HepG2 (cell line): Measurements from ENCODE around the gene FAM222A. TPM values are rescaled to one million over a fixed set of nuclear protein-coding genes. Genes with fewer than 3 reads are reported as not detected.
A peak's percentile ranks its signal among the peaks of the same experiment; 100 is the strongest.

ENCODE experiments used
- BCL3 ChIP-seq: sonication (generic); formaldehyde crosslinking; IDR thresholded peaks from 2 replicates; pipeline ENCODE4 v1.5.1; 2020; ENCODE audit warnings: mild to moderate bottlenecking, missing genetic modification reagents, moderate library complexity
- CENPT ChIP-seq: sonication (generic); formaldehyde crosslinking; IDR thresholded peaks from 2 replicates; pipeline ENCODE4 v1.8.0; 2022; ENCODE audit warnings: low read depth, mild to moderate bottlenecking, moderate library complexity, missing genetic modification reagents
- DR1 ChIP-seq: sonication (generic); formaldehyde crosslinking; IDR thresholded peaks from 2 replicates; pipeline ENCODE4 v1.8.0; 2021; ENCODE audit warnings: mild to moderate bottlenecking, missing genetic modification reagents, inconsistent platforms
- HNRNPL ChIP-seq: fragments of 200-400 bp; formaldehyde crosslinking; IDR thresholded peaks from 2 replicates; pipeline ENCODE4 v1.6.1; 2017; ENCODE audit warnings: mild to moderate bottlenecking, low read depth, low read length
- ISX ChIP-seq: sonication (generic); formaldehyde crosslinking; conservative IDR thresholded peaks from 2 replicates; pipeline ENCODE4 v1.5.0; 2020; ENCODE audit warnings: missing genetic modification reagents
- NBN ChIP-seq: fragments of 450-650 bp; conservative IDR thresholded peaks from 2 replicates; pipeline ENCODE4 v1.6.1; 2017
- NR2F1 ChIP-seq, 2 experiments: fragments of 450-650 bp in 1 of 2; formaldehyde crosslinking in 1 of 2; IDR thresholded peaks; 2 replicates each; pipeline versions ENCODE4 v1.5.0 to v1.6.1; 2016 to 2020; ENCODE audit warnings: mild to moderate bottlenecking in 1 of 2, missing compliant biosample characterization in 1 of 2, missing genetic modification reagents in 1 of 2, moderate library complexity in 1 of 2
- SETDB1 ChIP-seq: sonication (generic); formaldehyde crosslinking; IDR thresholded peaks from 2 replicates; pipeline ENCODE4 v1.5.1; 2020; ENCODE audit warnings: missing genetic modification reagents, mild to moderate bottlenecking, borderline replicate concordance
- SMARCE1 ChIP-seq: fragments of 450-650 bp; IDR thresholded peaks from 2 replicates; pipeline ENCODE4 v1.6.1; 2017; ENCODE audit warnings: borderline replicate concordance
- ZHX2 ChIP-seq, 2 experiments: sonication (generic) in 1 of 2; formaldehyde crosslinking in 1 of 2; IDR thresholded peaks; 2 replicates each; pipeline versions ENCODE4 v1.6.1 to v1.9.0; 2014 to 2022; ENCODE audit warnings: antibody characterized with exemption in 1 of 2, borderline replicate concordance in 1 of 2, inconsistent platforms in 1 of 2, low read depth in 1 of 2, missing genetic modification reagents in 1 of 2
- ZNF546 ChIP-seq: sonication (generic); formaldehyde crosslinking; conservative IDR thresholded peaks from 2 replicates; pipeline ENCODE4 v1.8.1; 2023; ENCODE audit warnings: mild to moderate bottlenecking, missing genetic modification reagents
- ZSCAN21 ChIP-seq: sonication (generic); formaldehyde crosslinking; IDR thresholded peaks from 2 replicates; pipeline ENCODE4 v1.8.0; 2022; ENCODE audit warnings: mild to moderate bottlenecking, missing genetic modification reagents, moderate library complexity, borderline replicate concordance
- polyA plus RNA-seq, 8 experiments: library from polyadenylated mRNA; depleted of rRNA in 3 of 8; stranded (reverse) in 7 of 8; unstranded in 1 of 8; fragments of >200 nt; fragmentation: Illumina TruSeq in 4 of 8; extraction: Trizol in 4 of 8; gene quantifications; 2 replicates each; pipeline versions ENCODE4 v1.2.1 to v1.2.3, GENCODE V29; 2011 to 2016; ENCODE audit warnings: low read depth in 4 of 8, missing spikeins in 1 of 8, mixed read lengths in 1 of 8; ENCODE audit not compliant: insufficient read depth in 1 of 8
- total RNA-seq, 5 experiments: library from RNA; depleted of rRNA; stranded (reverse); fragments of >200 nt; fragmentation: Illumina TruSeq; extraction: Trizol; gene quantifications; 2 replicates each; pipeline ENCODE4 v1.2.3, GENCODE V29; 2016; ENCODE audit warnings: low read depth in 1 of 5
- TF ChIP-seq, protein P1 (sequence below): IDR thresholded peaks from 2 replicates; pipeline ENCODE4 v1.6.1; 2016; ENCODE audit warnings: missing compliant biosample characterization, missing genetic modification reagents, borderline replicate concordance
- TF ChIP-seq, protein P2 (sequence below): sonication (generic); formaldehyde crosslinking; IDR thresholded peaks from 2 replicates; pipeline ENCODE4 v1.8.1; 2023; ENCODE audit warnings: missing genetic modification reagents, inconsistent platforms, borderline replicate concordance
- TF ChIP-seq, protein P3 (sequence below): IDR thresholded peaks from 2 replicates; pipeline ENCODE4 v1.6.1; 2012; ENCODE audit warnings: low read length, improper control_type of control experiment

The FAM222A gene
- total and polyA plus RNA-seq, 2 of the 13 experiments (the other 11 are each of a cell fraction or from before 2014, with no cell fraction given) = 2.7 to 9.6 TPM

DNA sequence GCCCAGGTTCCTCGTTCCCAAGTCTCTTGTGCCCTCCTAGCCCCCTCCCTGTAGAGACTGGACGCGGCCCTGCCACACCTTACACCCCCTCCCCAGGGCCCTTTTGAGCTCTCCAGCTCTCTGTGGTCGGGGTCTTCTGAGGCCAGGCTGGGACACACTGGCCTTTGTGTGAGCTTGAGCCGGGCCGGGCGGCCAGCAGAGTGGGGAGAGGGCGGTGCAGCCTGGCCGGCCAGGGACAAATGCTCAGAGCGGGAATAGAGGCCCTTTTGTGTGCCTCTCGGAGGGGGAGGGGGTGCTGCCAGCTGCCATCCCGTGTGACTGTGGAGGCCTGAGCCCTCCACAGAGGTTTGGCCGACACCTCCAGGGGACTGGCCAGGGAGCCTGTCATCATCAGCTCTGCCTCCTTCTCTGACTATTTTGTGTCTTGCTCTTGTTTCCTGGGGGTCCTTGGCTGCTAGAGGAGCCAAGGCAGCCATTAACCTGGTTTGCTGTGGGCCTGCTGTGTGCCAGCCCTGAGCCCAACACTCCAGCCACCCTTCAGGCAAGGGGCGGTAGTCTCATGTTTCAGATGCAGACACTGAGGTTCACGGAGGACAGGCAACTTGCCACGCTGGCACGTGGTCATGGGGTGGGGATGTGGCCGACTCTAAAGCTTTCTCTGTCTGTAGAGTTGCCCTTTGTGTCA is 13.6 kb downstream of the FAM222A start (continued):
- TF ChIP-seq BCL3 (CRISPR knock-in tag) (0 out of 2 replicates have a peak, but pooled peaks have one; percentile 42), NBN (no peak), ISX (CRISPR knock-in tag) (no peak), SETDB1 (CRISPR knock-in tag) (no peak), HNRNPL (peak; percentile 96), DR1 (0 out of 2 replicates have a peak, but pooled peaks have one; percentile 20), SMARCE1 (no peak), ZSCAN21 (CRISPR knock-in tag) (0 out of 2 replicates have a peak, but pooled peaks have one; percentile 54), ZHX2 (IDR thresholded peaks at IDR 0.05; ENCODE audit: low read depth) (no peak), ZHX2 (CRISPR knock-in tag; IDR thresholded peaks at IDR 0.05; ENCODE audit: borderline replicate concordance) (no peak), NR2F1 (CRISPR knock-in tag; IDR thresholded peaks at IDR 0.05) (no peak), CENPT (no peak), ZNF546 (CRISPR knock-in tag) (no peak)
- TF ChIP-seq, protein P1, sequence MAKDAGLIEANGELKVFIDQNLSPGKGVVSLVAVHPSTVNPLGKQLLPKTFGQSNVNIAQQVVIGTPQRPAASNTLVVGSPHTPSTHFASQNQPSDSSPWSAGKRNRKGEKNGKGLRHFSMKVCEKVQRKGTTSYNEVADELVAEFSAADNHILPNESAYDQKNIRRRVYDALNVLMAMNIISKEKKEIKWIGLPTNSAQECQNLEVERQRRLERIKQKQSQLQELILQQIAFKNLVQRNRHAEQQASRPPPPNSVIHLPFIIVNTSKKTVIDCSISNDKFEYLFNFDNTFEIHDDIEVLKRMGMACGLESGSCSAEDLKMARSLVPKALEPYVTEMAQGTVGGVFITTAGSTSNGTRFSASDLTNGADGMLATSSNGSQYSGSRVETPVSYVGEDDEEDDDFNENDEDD (CRISPR knock-in tag) = peak; percentile 65; the same call in 1 of the 2 replicates
- TF ChIP-seq, protein P2, sequence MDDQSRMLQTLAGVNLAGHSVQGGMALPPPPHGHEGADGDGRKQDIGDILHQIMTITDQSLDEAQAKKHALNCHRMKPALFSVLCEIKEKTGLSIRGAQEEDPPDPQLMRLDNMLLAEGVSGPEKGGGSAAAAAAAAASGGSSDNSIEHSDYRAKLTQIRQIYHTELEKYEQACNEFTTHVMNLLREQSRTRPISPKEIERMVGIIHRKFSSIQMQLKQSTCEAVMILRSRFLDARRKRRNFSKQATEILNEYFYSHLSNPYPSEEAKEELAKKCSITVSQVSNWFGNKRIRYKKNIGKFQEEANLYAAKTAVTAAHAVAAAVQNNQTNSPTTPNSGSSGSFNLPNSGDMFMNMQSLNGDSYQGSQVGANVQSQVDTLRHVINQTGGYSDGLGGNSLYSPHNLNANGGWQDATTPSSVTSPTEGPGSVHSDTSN (CRISPR knock-in tag) = no peak
- TF ChIP-seq, protein P3, sequence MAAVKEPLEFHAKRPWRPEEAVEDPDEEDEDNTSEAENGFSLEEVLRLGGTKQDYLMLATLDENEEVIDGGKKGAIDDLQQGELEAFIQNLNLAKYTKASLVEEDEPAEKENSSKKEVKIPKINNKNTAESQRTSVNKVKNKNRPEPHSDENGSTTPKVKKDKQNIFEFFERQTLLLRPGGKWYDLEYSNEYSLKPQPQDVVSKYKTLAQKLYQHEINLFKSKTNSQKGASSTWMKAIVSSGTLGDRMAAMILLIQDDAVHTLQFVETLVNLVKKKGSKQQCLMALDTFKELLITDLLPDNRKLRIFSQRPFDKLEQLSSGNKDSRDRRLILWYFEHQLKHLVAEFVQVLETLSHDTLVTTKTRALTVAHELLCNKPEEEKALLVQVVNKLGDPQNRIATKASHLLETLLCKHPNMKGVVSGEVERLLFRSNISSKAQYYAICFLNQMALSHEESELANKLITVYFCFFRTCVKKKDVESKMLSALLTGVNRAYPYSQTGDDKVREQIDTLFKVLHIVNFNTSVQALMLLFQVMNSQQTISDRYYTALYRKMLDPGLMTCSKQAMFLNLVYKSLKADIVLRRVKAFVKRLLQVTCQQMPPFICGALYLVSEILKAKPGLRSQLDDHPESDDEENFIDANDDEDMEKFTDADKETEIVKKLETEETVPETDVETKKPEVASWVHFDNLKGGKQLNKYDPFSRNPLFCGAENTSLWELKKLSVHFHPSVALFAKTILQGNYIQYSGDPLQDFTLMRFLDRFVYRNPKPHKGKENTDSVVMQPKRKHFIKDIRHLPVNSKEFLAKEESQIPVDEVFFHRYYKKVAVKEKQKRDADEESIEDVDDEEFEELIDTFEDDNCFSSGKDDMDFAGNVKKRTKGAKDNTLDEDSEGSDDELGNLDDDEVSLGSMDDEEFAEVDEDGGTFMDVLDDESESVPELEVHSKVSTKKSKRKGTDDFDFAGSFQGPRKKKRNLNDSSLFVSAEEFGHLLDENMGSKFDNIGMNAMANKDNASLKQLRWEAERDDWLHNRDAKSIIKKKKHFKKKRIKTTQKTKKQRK = no peak
